ENCODE results near the gene RBBP7. TPM values are rescaled to one million over a fixed set of nuclear protein-coding genes. Genes with fewer than 3 reads are reported as not detected.

Gene RBBP7
- total RNA-seq, 1 experiment from 2014 or later, result 196 TPM

DNA sequence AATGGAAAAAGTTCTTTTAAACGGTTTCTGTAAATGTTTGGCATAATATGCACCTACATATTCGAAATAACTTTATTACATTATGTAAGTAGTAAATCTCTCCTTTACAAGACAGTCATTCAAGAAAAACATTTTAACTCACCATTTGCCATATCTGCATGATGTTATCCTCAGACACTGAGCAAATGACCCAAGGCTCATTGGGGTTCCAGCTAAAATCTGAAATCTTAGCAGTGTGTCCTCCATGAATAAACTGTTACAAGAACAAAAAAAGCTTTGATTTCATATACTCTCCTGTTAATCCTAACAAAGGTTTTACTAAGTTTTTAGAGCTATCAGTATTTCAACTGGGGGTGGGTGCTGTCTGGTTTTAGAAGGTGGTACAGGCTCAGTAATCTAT lies 24.5 kb downstream of the RBBP7 start:
- no peak overlapping the region for H3K27ac Mint-ChIP-seq (ENCODE audit: unreplicated experiment)
- CTCF ChIA-PET, result no interaction called here
- no peaks in the 10 kb centered on the region for H3K4me1 Mint-ChIP-seq (ENCODE audit: low read depth, unreplicated experiment)
- peaks cover 30% of the 10 kb centered on the region for H3K36me3 Mint-ChIP-seq (ENCODE audit: insufficient read depth, unreplicated experiment)
- no peak overlapping the region for H3K4me3 Mint-ChIP-seq (ENCODE audit: low read depth, unreplicated experiment)
- no peak for TF ChIP-seq CTCF (IDR thresholded peaks at IDR 0.05; ENCODE audit: unreplicated experiment)
- H3K27me3 Mint-ChIP-seq (ENCODE audit: unreplicated experiment), result no peaks in the 10 kb centered on the region
- no TSS peak for BruUV-seq (replicated peaks)
- intact Hi-C loops (cut with micrococcal nuclease; ENCODE audit: unreplicated experiment), result no loop called here
- DNase-seq, result no peak
- H3K9me3 Mint-ChIP-seq (ENCODE audit: low read depth, unreplicated experiment), result no peaks in the 10 kb centered on the region

GRCh38 chrX:16843208-16843909 lies 26.8 kb downstream of the RBBP7 start:
- Mint-ChIP-seq H3K4me1 (ENCODE audit: low read depth, unreplicated experiment) (no peaks in the 10 kb centered on the region), H3K27me3 (ENCODE audit: unreplicated experiment) (no peaks in the 10 kb centered on the region), H3K9me3 (ENCODE audit: low read depth, unreplicated experiment) (no peaks in the 10 kb centered on the region), H3K4me3 (ENCODE audit: low read depth, unreplicated experiment) (no peak overlapping the region), H3K27ac (ENCODE audit: unreplicated experiment) (no peak overlapping the region), H3K36me3 (ENCODE audit: insufficient read depth, unreplicated experiment) (peaks cover 24% of the 10 kb centered on the region)
- BruUV-seq (replicated peaks), result no TSS peak
- no peak for TF ChIP-seq CTCF (IDR thresholded peaks at IDR 0.05; ENCODE audit: unreplicated experiment)
- intact Hi-C loops (cut with micrococcal nuclease; ENCODE audit: unreplicated experiment), result no loop called here
- DNase-seq, result no peak
- CTCF ChIA-PET, result no interaction called here

- CTCF ChIA-PET, result no interaction called here
- Mint-ChIP-seq H3K36me3 (ENCODE audit: insufficient read depth, unreplicated experiment) (peaks cover 17% of the 10 kb centered on the region), H3K9me3 (ENCODE audit: low read depth, unreplicated experiment) (no peaks in the 10 kb centered on the region), H3K27ac (ENCODE audit: unreplicated experiment) (no peak overlapping the region), H3K27me3 (ENCODE audit: unreplicated experiment) (no peaks in the 10 kb centered on the region), H3K4me3 (ENCODE audit: low read depth, unreplicated experiment) (no peak overlapping the region), H3K4me1 (ENCODE audit: low read depth, unreplicated experiment) (no peaks in the 10 kb centered on the region)
- TF ChIP-seq CTCF (IDR thresholded peaks at IDR 0.05; ENCODE audit: unreplicated experiment), result no peak
- intact Hi-C loops (cut with micrococcal nuclease; ENCODE audit: unreplicated experiment), result no loop called here
- no TSS peak for BruUV-seq (replicated peaks)
- no peak for DNase-seq
These were observed 27.5 kb downstream of the RBBP7 start for GRCh38 chrX:16842684-16843083.

- no peak for DNase-seq
- Mint-ChIP-seq H3K36me3 (ENCODE audit: insufficient read depth, unreplicated experiment) (peaks cover 18% of the 10 kb centered on the region), H3K27ac (ENCODE audit: unreplicated experiment) (no peak overlapping the region), H3K27me3 (ENCODE audit: unreplicated experiment) (no peaks in the 10 kb centered on the region), H3K4me1 (ENCODE audit: low read depth, unreplicated experiment) (peaks cover 12% of the 10 kb centered on the region), H3K9me3 (ENCODE audit: low read depth, unreplicated experiment) (no peaks in the 10 kb centered on the region), H3K4me3 (ENCODE audit: low read depth, unreplicated experiment) (no peak overlapping the region)
- no peak for TF ChIP-seq CTCF (IDR thresholded peaks at IDR 0.05; ENCODE audit: unreplicated experiment)
- BruUV-seq (replicated peaks), result no TSS peak
- intact Hi-C loops (cut with micrococcal nuclease; ENCODE audit: unreplicated experiment), result loop anchor here (5.0 kb wide), 1 partner anchor 207 kb away; no protein-coding TSS in a partner anchor
- CTCF ChIA-PET, result no interaction called here
These were observed 30.2 kb downstream of the RBBP7 start for GRCh38 chrX:16839852-16840460.
